DOHH2 (cell line): ENCODE data around the gene STAT5B.

Source experiments
- H3F3A ChIP-seq: fragments of 200-600 bp; sonication (generic), shearing (Covaris generic); 2 replicates; pipeline ENCODE4 v1.6.0; 2016; ENCODE audit warnings: antibody characterized with exemption, mild to moderate bottlenecking; ENCODE audit not compliant: control insufficient read depth, insufficient read depth
- H3K27ac ChIP-seq: fragments of 200-600 bp; sonication (generic); 2 replicates; pipeline ENCODE4 v1.5.1; 2014; ENCODE audit warnings: low read depth, mild to moderate bottlenecking, low read length, moderate library complexity
- H3K27me3 ChIP-seq: fragments of 200-600 bp; sonication (generic); 2 replicates; pipeline ENCODE4 v1.6.1; 2014; ENCODE audit warnings: mild to moderate bottlenecking, low read length, mixed read lengths; ENCODE audit not compliant: control insufficient read depth
- H3K36me3 ChIP-seq: fragments of 200-600 bp; sonication (generic); 2 replicates; pipeline ENCODE4 v1.6.1; 2014; ENCODE audit warnings: mild to moderate bottlenecking, low read length, moderate library complexity, mixed read lengths; ENCODE audit not compliant: control insufficient read depth
- H3K4me1 ChIP-seq: fragments of 200-600 bp; sonication (generic); 2 replicates; pipeline ENCODE4 v1.6.1; 2014; ENCODE audit warnings: mild to moderate bottlenecking, low read length, mixed read lengths; ENCODE audit not compliant: control insufficient read depth
- H3K4me2 ChIP-seq: fragments of 200-600 bp; sonication (generic); 2 replicates; pipeline ENCODE4 v1.6.0; 2014; ENCODE audit warnings: mild to moderate bottlenecking, low read length, moderate library complexity
- H3K4me3 ChIP-seq: fragments of 200-600 bp; sonication (generic); 2 replicates; pipeline ENCODE4 v1.5.1; 2014; ENCODE audit warnings: mild to moderate bottlenecking, low read length, mixed read lengths
- H3K79me2 ChIP-seq: fragments of 200-600 bp; sonication (generic); 2 replicates; pipeline ENCODE4 v1.6.1; 2014; ENCODE audit warnings: mild to moderate bottlenecking, low read length, mixed read lengths; ENCODE audit not compliant: control insufficient read depth
- H3K9me2 ChIP-seq: fragments of 200-600 bp; sonication (generic); replicated peaks from 2 replicates; pipeline ENCODE4 v1.6.1; 2014; ENCODE audit warnings: mild to moderate bottlenecking, low read length, mixed read lengths; ENCODE audit not compliant: control insufficient read depth
- H3K9me3 ChIP-seq: fragments of 200-600 bp; sonication (generic); 2 replicates; pipeline ENCODE4 v1.6.1; 2014; ENCODE audit warnings: antibody characterized with exemption, low read length, mixed read lengths; ENCODE audit not compliant: control insufficient read depth, insufficient read depth
- H4K20me1 ChIP-seq: fragments of 200-600 bp; sonication (generic); 2 replicates; pipeline ENCODE4 v1.6.0; 2014; ENCODE audit warnings: low read depth, mild to moderate bottlenecking, antibody characterized with exemption, low read length, moderate library complexity; ENCODE audit not compliant: control insufficient read depth, insufficient read depth
- CTCF ChIP-seq: fragments of 200-600 bp; sonication (generic); IDR thresholded peaks from one replicate; pipeline ENCODE4 v1.5.1; 2014; ENCODE audit warnings: antibody characterized with exemption, mild to moderate bottlenecking, low read depth, low read length; ENCODE audit not compliant: poor library complexity, severe bottlenecking
- EZH2phosphoT487 ChIP-seq: fragments of 200-600 bp; sonication (generic); IDR thresholded peaks from 2 replicates; pipeline ENCODE4 v1.6.1; 2017; ENCODE audit warnings: borderline replicate concordance, mild to moderate bottlenecking, antibody characterized with exemption, low read length, moderate library complexity, mixed read lengths

The STAT5B gene

GRCh38 chr17:42236760-42237159 is 39.4 kb downstream of the STAT5B start:
- H3K9me3 ChIP-seq = no peaks in the 10 kb centered on the region
- no peaks in the 10 kb centered on the region for H3K27me3 ChIP-seq
- H3K9me2 ChIP-seq = no peaks in the 10 kb centered on the region
- no peak for TF ChIP-seq CTCF
- no peak for TF ChIP-seq EZH2phosphoT487
- H3K79me2 ChIP-seq = peaks cover 78% of the 10 kb centered on the region
- no peaks in the 10 kb centered on the region for H3K36me3 ChIP-seq
- no peak overlapping the region for H3K4me2 ChIP-seq
- peaks cover 2% of the 10 kb centered on the region; the same call in 1 of the 2 replicates for H3F3A ChIP-seq
- H3K4me1 ChIP-seq = peaks cover 15% of the 10 kb centered on the region
- H3K4me3 ChIP-seq = no peak overlapping the region
- H3K27ac ChIP-seq = no peak overlapping the region
- H4K20me1 ChIP-seq = 0 out of 2 replicates have a peak, but pooled peaks cover 5% of the 10 kb centered on the region

- Histone ChIP-seq H3F3A (0 out of 2 replicates have a peak, but pooled peaks cover 2% of the 10 kb centered on the region), H3K9me2 (no peaks in the 10 kb centered on the region), H3K4me2 (peak overlapping the region; percentile 27), H3K4me1 (peaks cover 27% of the 10 kb centered on the region), H3K79me2 (peaks cover 55% of the 10 kb centered on the region), H3K36me3 (no peaks in the 10 kb centered on the region), H3K27me3 (no peaks in the 10 kb centered on the region), H3K4me3 (no peak overlapping the region), H4K20me1 (0 out of 2 replicates have a peak, but pooled peaks cover 5% of the 10 kb centered on the region), H3K9me3 (no peaks in the 10 kb centered on the region), H3K27ac (no peak overlapping the region)
- TF ChIP-seq CTCF (no peak), EZH2phosphoT487 (no peak)
These were observed 42.2 kb downstream of the STAT5B start for GRCh38 chr17:42233994-42234393.

- Histone ChIP-seq H3F3A (0 out of 2 replicates have a peak, but pooled peaks cover 2% of the 10 kb centered on the region), H3K36me3 (no peaks in the 10 kb centered on the region), H3K9me2 (no peaks in the 10 kb centered on the region), H3K79me2 (peaks cover 50% of the 10 kb centered on the region), H3K27me3 (no peaks in the 10 kb centered on the region), H3K4me1 (peaks cover 27% of the 10 kb centered on the region), H3K9me3 (no peaks in the 10 kb centered on the region), H4K20me1 (0 out of 2 replicates have a peak, but pooled peaks cover 5% of the 10 kb centered on the region), H3K4me3 (no peak overlapping the region), H3K4me2 (no peak overlapping the region), H3K27ac (no peak overlapping the region)
- no peak for TF ChIP-seq CTCF
- no peak for TF ChIP-seq EZH2phosphoT487
These were observed 43.0 kb downstream of the STAT5B start for GRCh38 chr17:42233156-42233555.
